HEK293 (cell line): ENCODE measurements around the gene GPATCH2.

Experiments used
- CTCF ChIA-PET: fragments of 350-600 bp; formaldehyde crosslinking; extraction: SDS; loops from one replicate; lab custom pipeline; 2021; ENCODE audit warnings: antibody characterized with exemption; lab: Yijun Ruan, JAX
- POLR2A ChIA-PET: fragments of 300-600 bp; formaldehyde crosslinking; extraction: SDS; loops from one replicate; lab custom pipeline; 2020; ENCODE audit warnings: antibody characterized with exemption, inconsistent platforms; lab: Yijun Ruan, JAX
- H3K27ac ChIP-seq: fragments of 200-500 bp; sonication (Bioruptor generic); 2 replicates; pipeline ENCODE4 v1.5.1; 2014; ENCODE audit warnings: low read depth, low read length, control low read depth, inconsistent platforms; ENCODE audit errors: extremely low read depth
- H3K36me3 ChIP-seq, 2 experiments: fragments of 200-500 bp in 1 of 2; sonication (Bioruptor generic) in 1 of 2; 1 replicate in 1 of 2; 2 replicates in 1 of 2; pipeline ENCODE4 v1.5.1; 2014 to 2017; ENCODE audit warnings: inconsistent platforms in 2 of 2, low read length in 2 of 2; ENCODE audit not compliant: control insufficient read depth in 2 of 2, insufficient read depth in 1 of 2
- H3K4me1 ChIP-seq: fragments of 200-500 bp; sonication (Bioruptor generic); 2 replicates; pipeline ENCODE4 v1.5.1; 2014; ENCODE audit warnings: mild to moderate bottlenecking, low read length, inconsistent platforms; ENCODE audit not compliant: control insufficient read depth, insufficient read depth
- H3K4me3 ChIP-seq: 2 replicates; pipeline ENCODE4 v1.5.1; 2011; ENCODE audit warnings: low read depth, mild to moderate bottlenecking, control low read depth, low read length, moderate library complexity
- H3K9me3 ChIP-seq: fragments of 200-500 bp; sonication (Bioruptor generic); 2 replicates; pipeline ENCODE4 v1.5.1; 2014; ENCODE audit warnings: low read depth, low read length, inconsistent platforms; ENCODE audit not compliant: control insufficient read depth, insufficient read depth
- GLI2 ChIP-seq: fragments of 450-650 bp; formaldehyde crosslinking; IDR thresholded peaks from 2 replicates; pipeline ENCODE4; 2017; ENCODE audit warnings: missing biosample characterization, missing genetic modification characterization, low read depth, borderline replicate concordance
- HOXC10 ChIP-seq: sonication (generic); formaldehyde crosslinking; IDR thresholded peaks from 2 replicates; pipeline ENCODE4 v1.8.1; 2023; ENCODE audit warnings: mild to moderate bottlenecking, missing genetic modification reagents
- IKZF3 ChIP-seq: fragments of 450-650 bp; IDR thresholded peaks from 2 replicates; pipeline ENCODE4 v1.5.0; 2018; ENCODE audit warnings: missing biosample characterization, mild to moderate bottlenecking, missing genetic modification characterization, moderate library complexity
- KLF9 ChIP-seq: fragments of 450-650 bp; formaldehyde crosslinking; IDR thresholded peaks from 2 replicates; pipeline ENCODE4 v1.5.1; 2016; ENCODE audit warnings: missing biosample characterization, missing genetic modification characterization, low read depth
- ZBTB48 ChIP-seq: fragments of 450-650 bp; formaldehyde crosslinking; IDR thresholded peaks from 2 replicates; pipeline ENCODE4 v1.5.1; 2016; ENCODE audit warnings: missing biosample characterization, missing genetic modification characterization
- ZIC2 ChIP-seq: fragments of 450-650 bp; formaldehyde crosslinking; IDR thresholded peaks from 2 replicates; pipeline ENCODE4 v1.5.1; 2016; ENCODE audit warnings: missing biosample characterization, missing genetic modification characterization
- ZNF112 ChIP-seq: fragments of 450-650 bp; formaldehyde crosslinking; IDR thresholded peaks from 2 replicates; pipeline ENCODE4 v1.5.0; 2017; ENCODE audit warnings: missing biosample characterization, missing genetic modification characterization
- ZNF114 ChIP-seq: fragments of 450-650 bp; formaldehyde crosslinking; IDR thresholded peaks from 2 replicates; pipeline ENCODE4 v1.5.0; 2017; ENCODE audit warnings: missing biosample characterization, missing genetic modification characterization
- ZNF202 ChIP-seq: fragments of 450-650 bp; formaldehyde crosslinking; IDR thresholded peaks from 2 replicates; pipeline ENCODE4 v1.5.1; 2016; ENCODE audit warnings: missing biosample characterization, missing genetic modification characterization, borderline replicate concordance
- ZNF248 ChIP-seq: fragments of 450-650 bp; formaldehyde crosslinking; IDR thresholded peaks from 2 replicates; pipeline ENCODE4 v1.5.1; 2017; ENCODE audit warnings: missing biosample characterization, missing genetic modification characterization
- ZNF311 ChIP-seq: fragments of 450-650 bp; formaldehyde crosslinking; IDR thresholded peaks from 2 replicates; pipeline ENCODE4 v1.5.1; 2017; ENCODE audit warnings: missing biosample characterization, missing genetic modification characterization, borderline replicate concordance
- ZNF391 ChIP-seq: fragments of 450-650 bp; formaldehyde crosslinking; IDR thresholded peaks from 2 replicates; pipeline ENCODE4 v1.5.1; 2016; ENCODE audit warnings: low read depth, missing biosample characterization, missing genetic modification characterization, borderline replicate concordance
- ZNF394 ChIP-seq: fragments of 450-650 bp; formaldehyde crosslinking; IDR thresholded peaks from 2 replicates; pipeline ENCODE4 v1.5.1; 2016; ENCODE audit warnings: missing biosample characterization, missing genetic modification characterization, mild to moderate bottlenecking, moderate library complexity, borderline replicate concordance
- ZNF544 ChIP-seq: fragments of 450-650 bp; formaldehyde crosslinking; IDR thresholded peaks from 2 replicates; pipeline ENCODE4 v1.5.0; 2017; ENCODE audit warnings: missing biosample characterization, missing genetic modification characterization
- ZNF585B ChIP-seq: fragments of 450-650 bp; formaldehyde crosslinking; IDR thresholded peaks from 2 replicates; pipeline ENCODE4 v1.5.1; 2016; ENCODE audit warnings: missing biosample characterization, missing genetic modification characterization
- ZNF664 ChIP-seq: fragments of 450-650 bp; formaldehyde crosslinking; IDR thresholded peaks from 2 replicates; pipeline ENCODE4 v1.5.1; 2016; ENCODE audit warnings: missing biosample characterization, missing genetic modification characterization
- ZNF677 ChIP-seq: fragments of 450-650 bp; IDR thresholded peaks from 2 replicates; pipeline ENCODE4 v1.5.0; 2018; ENCODE audit warnings: missing biosample characterization, mild to moderate bottlenecking, missing genetic modification characterization, moderate library complexity
- ZNF776 ChIP-seq: fragments of 450-650 bp; formaldehyde crosslinking; IDR thresholded peaks from 2 replicates; pipeline ENCODE4 v1.5.0; 2017; ENCODE audit warnings: missing biosample characterization, missing genetic modification characterization, borderline replicate concordance
- ZNF843 ChIP-seq: fragments of 450-650 bp; formaldehyde crosslinking; IDR thresholded peaks from 2 replicates; pipeline ENCODE4 v1.5.1; 2016; ENCODE audit warnings: missing biosample characterization, missing genetic modification characterization
- TF ChIP-seq, protein P1 (sequence below): fragments of 450-650 bp; formaldehyde crosslinking; IDR thresholded peaks from 2 replicates; pipeline ENCODE4; 2016; ENCODE audit warnings: missing biosample characterization, missing genetic modification characterization
- TF ChIP-seq, protein P2 (sequence below): fragments of 450-650 bp; formaldehyde crosslinking; IDR thresholded peaks from 2 replicates; pipeline ENCODE4 v1.5.1; 2016; ENCODE audit warnings: missing biosample characterization, missing genetic modification characterization
- TF ChIP-seq, protein P3 (sequence below): fragments of 450-650 bp; formaldehyde crosslinking; IDR thresholded peaks from 2 replicates; pipeline ENCODE4 v1.5.1; 2017; ENCODE audit warnings: missing biosample characterization, missing genetic modification characterization

The GPATCH2 gene

DNA sequence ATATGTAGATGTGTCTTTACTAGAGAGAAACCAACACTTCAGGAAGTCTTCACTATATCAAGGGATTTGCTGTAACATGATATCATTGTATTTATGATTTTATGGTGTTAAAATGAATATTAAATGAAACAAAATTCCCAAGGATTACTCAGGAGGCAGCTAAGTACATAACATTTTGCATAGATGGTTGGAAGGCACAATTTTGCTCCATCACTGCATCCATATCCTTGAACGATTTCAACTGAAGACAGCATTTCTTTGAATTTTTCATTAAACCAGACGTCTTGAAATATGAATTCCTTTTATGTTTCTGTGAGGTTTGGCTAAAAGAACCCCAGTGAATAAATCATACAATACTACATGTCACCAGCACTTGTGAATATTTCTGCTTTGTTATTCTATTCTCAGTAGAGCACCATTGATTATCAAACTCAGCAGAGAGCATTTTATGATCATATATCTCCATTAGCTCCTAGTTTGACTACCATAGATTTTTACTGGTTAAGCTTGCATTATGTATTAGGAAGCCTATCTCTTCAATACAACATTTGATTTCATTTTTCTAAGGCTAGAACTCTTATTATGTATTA lies 37.6 kb upstream of the GPATCH2 start:
- POLR2A ChIA-PET, result no interaction called here

DNA sequence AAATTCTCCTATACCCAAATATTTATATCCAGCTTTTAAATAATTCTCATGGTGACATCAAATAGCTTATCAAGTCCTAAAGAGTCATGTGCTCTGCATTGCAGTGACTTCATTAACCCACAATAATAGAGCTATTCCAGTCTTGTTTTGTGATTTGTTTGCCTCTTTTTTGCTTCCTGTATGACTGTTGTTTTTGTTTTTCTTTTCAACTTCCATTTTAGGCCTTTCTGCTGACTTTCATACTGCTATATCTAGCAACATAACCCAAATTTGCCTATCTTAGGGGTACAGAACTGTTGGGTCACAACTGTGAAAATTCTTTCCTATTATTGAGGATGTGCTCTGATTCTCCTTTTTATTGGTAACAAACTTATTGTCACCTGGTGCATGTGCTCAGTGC lies 30.5 kb upstream of the GPATCH2 start:
- no peaks in the 10 kb centered on the region for H3K36me3 ChIP-seq
- no peak overlapping the region for H3K27ac ChIP-seq
- POLR2A ChIA-PET, result interaction anchor here (1.1 kb wide), 1 partner anchor 31 kb away, joined by 3 read pairs; the partner anchor contains the start of genes GPATCH2 and SPATA17
- CTCF ChIA-PET, result interaction anchor here (0.6 to 1.8 kb wide), 5 partner anchors 235 to 1827 kb away, joined by 3 to 5 read pairs (median 3); no protein-coding TSS in a partner anchor
- H3K4me3 ChIP-seq, result no peak overlapping the region
- H3K4me1 ChIP-seq, result no peaks in the 10 kb centered on the region
- no peaks in the 10 kb centered on the region for H3K9me3 ChIP-seq
- TF ChIP-seq KLF9 (tag by site-specific recombination) (no peak), ZNF248 (tag by site-specific recombination) (no peak), ZNF776 (tag by site-specific recombination) (no peak), HOXC10 (CRISPR knock-in tag) (no peak), ZNF677 (tag by site-specific recombination) (no peak), ZIC2 (tag by site-specific recombination) (no peak), ZNF664 (no peak), ZNF585B (tag by site-specific recombination) (no peak), IKZF3 (tag by site-specific recombination) (no peak), ZNF843 (tag by site-specific recombination) (no peak), ZBTB48 (tag by site-specific recombination) (no peak)
- TF ChIP-seq, protein P1, sequence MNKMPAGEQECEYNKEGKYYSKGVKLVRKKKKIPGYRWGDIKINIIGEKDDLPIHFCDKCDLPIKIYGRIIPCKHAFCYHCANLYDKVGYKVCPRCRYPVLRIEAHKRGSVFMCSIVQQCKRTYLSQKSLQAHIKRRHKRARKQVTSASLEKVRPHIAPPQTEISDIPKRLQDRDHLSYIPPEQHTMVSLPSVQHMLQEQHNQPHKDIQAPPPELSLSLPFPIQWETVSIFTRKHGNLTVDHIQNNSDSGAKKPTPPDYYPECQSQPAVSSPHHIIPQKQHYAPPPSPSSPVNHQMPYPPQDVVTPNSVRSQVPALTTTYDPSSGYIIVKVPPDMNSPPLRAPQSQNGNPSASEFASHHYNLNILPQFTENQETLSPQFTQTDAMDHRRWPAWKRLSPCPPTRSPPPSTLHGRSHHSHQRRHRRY (tag by site-specific recombination), result no peak
- TF ChIP-seq, protein P2, sequence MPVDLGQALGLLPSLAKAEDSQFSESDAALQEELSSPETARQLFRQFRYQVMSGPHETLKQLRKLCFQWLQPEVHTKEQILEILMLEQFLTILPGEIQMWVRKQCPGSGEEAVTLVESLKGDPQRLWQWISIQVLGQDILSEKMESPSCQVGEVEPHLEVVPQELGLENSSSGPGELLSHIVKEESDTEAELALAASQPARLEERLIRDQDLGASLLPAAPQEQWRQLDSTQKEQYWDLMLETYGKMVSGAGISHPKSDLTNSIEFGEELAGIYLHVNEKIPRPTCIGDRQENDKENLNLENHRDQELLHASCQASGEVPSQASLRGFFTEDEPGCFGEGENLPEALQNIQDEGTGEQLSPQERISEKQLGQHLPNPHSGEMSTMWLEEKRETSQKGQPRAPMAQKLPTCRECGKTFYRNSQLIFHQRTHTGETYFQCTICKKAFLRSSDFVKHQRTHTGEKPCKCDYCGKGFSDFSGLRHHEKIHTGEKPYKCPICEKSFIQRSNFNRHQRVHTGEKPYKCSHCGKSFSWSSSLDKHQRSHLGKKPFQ (tag by site-specific recombination), result no peak
- TF ChIP-seq, protein P3, sequence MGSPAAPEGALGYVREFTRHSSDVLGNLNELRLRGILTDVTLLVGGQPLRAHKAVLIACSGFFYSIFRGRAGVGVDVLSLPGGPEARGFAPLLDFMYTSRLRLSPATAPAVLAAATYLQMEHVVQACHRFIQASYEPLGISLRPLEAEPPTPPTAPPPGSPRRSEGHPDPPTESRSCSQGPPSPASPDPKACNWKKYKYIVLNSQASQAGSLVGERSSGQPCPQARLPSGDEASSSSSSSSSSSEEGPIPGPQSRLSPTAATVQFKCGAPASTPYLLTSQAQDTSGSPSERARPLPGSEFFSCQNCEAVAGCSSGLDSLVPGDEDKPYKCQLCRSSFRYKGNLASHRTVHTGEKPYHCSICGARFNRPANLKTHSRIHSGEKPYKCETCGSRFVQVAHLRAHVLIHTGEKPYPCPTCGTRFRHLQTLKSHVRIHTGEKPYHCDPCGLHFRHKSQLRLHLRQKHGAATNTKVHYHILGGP (tag by site-specific recombination), result no peak
- TF ChIP-seq, all 188 proteins: peak for 0

More for the DNA sequence above, 37.6 kb upstream of the GPATCH2 start:
- H3K36me3 ChIP-seq, result no peaks in the 10 kb centered on the region
- TF ChIP-seq ZNF114 (tag by site-specific recombination) (no peak), ZNF311 (no peak), GLI2 (tag by site-specific recombination) (no peak), ZNF202 (tag by site-specific recombination) (no peak), ZNF112 (tag by site-specific recombination) (no peak), ZNF843 (tag by site-specific recombination) (no peak), ZNF544 (no peak), ZNF394 (tag by site-specific recombination) (no peak), ZNF391 (tag by site-specific recombination) (no peak)
- TF ChIP-seq, all 188 proteins: peak for 0
- Histone ChIP-seq H3K27ac (no peak overlapping the region), H3K9me3 (no peaks in the 10 kb centered on the region), H3K4me3 (no peak overlapping the region), H3K4me1 (no peaks in the 10 kb centered on the region)
- CTCF ChIA-PET, result interaction anchor here (0.6 kb wide), 1 partner anchor 100 kb away, joined by 4 read pairs; no protein-coding TSS in a partner anchor
